ENCODE results near the gene FYN. TPM values are rescaled to one million over a fixed set of nuclear protein-coding genes. Genes with fewer than 3 reads are reported as not detected.

Gene FYN
- total RNA-seq, 1 donor, result 207 TPM

- Histone ChIP-seq H3K4me1 (ENCODE audit: insufficient read depth, low read length) (peaks cover 51% of the 10 kb centered on the region), H3K4me3 (ENCODE audit: low read length) (no peak overlapping the region)
Observed at GRCh38 chr6:111747396-111747795, 125.9 kb downstream of the FYN start.

GRCh38 chr6:111746983-111747382 is 126.3 kb downstream of the FYN start:
- Histone ChIP-seq H3K9me3 (ENCODE audit: low read depth, low read length) (no peaks in the 10 kb centered on the region), H3K4me1 (ENCODE audit: insufficient read depth, low read length) (peaks cover 51% of the 10 kb centered on the region), H3K4me3 (ENCODE audit: low read length) (no peak overlapping the region), H3K27me3 (ENCODE audit: insufficient read depth, low read length) (no peaks in the 10 kb centered on the region)

More at GRCh38 chr6:111747396-111747795, 125.9 kb downstream of the FYN start:
- Histone ChIP-seq H3K27me3 (ENCODE audit: insufficient read depth, low read length) (no peaks in the 10 kb centered on the region), H3K9me3 (ENCODE audit: low read depth, low read length) (no peaks in the 10 kb centered on the region)

GRCh38 chr6:111745636-111746035 is 127.6 kb downstream of the FYN start:
- Histone ChIP-seq H3K27me3 (ENCODE audit: insufficient read depth, low read length) (no peaks in the 10 kb centered on the region), H3K4me3 (ENCODE audit: low read length) (no peak overlapping the region), H3K9me3 (ENCODE audit: low read depth, low read length) (no peaks in the 10 kb centered on the region), H3K4me1 (ENCODE audit: insufficient read depth, low read length) (peaks cover 48% of the 10 kb centered on the region)

- Histone ChIP-seq H3K9me3 (ENCODE audit: low read depth, low read length) (no peaks in the 10 kb centered on the region), H3K4me1 (ENCODE audit: insufficient read depth, low read length) (peaks cover 48% of the 10 kb centered on the region), H3K4me3 (ENCODE audit: low read length) (no peak overlapping the region), H3K27me3 (ENCODE audit: insufficient read depth, low read length) (no peaks in the 10 kb centered on the region)
Observed at GRCh38 chr6:111745186-111745585, 128.1 kb downstream of the FYN start.

- H3K27me3 ChIP-seq (ENCODE audit: insufficient read depth, low read length), result no peaks in the 10 kb centered on the region
- no peaks in the 10 kb centered on the region for H3K9me3 ChIP-seq (ENCODE audit: low read depth, low read length)
- H3K4me1 ChIP-seq (ENCODE audit: insufficient read depth, low read length), result peaks cover 52% of the 10 kb centered on the region
- H3K4me3 ChIP-seq (ENCODE audit: low read length), result no peak overlapping the region
Observed at GRCh38 chr6:111743862-111744692, 129.2 kb downstream of the FYN start.

- H3K27me3 ChIP-seq (ENCODE audit: insufficient read depth, low read length), result no peaks in the 10 kb centered on the region
- peaks cover 56% of the 10 kb centered on the region for H3K4me1 ChIP-seq (ENCODE audit: insufficient read depth, low read length)
- no peaks in the 10 kb centered on the region for H3K9me3 ChIP-seq (ENCODE audit: low read depth, low read length)
- no peak overlapping the region for H3K4me3 ChIP-seq (ENCODE audit: low read length)
Observed at GRCh38 chr6:111743360-111743759, 129.9 kb downstream of the FYN start.

- H3K4me1 ChIP-seq (ENCODE audit: insufficient read depth, low read length), result peaks cover 57% of the 10 kb centered on the region
- no peaks in the 10 kb centered on the region for H3K9me3 ChIP-seq (ENCODE audit: low read depth, low read length)
- no peaks in the 10 kb centered on the region for H3K27me3 ChIP-seq (ENCODE audit: insufficient read depth, low read length)
- no peak overlapping the region for H3K4me3 ChIP-seq (ENCODE audit: low read length)
Observed at GRCh38 chr6:111741177-111741952, 131.9 kb downstream of the FYN start.

GRCh38 chr6:111740506-111740905 is 132.7 kb downstream of the FYN start:
- Histone ChIP-seq H3K4me1 (ENCODE audit: insufficient read depth, low read length) (peaks cover 64% of the 10 kb centered on the region), H3K27me3 (ENCODE audit: insufficient read depth, low read length) (no peaks in the 10 kb centered on the region), H3K4me3 (ENCODE audit: low read length) (no peak overlapping the region), H3K9me3 (ENCODE audit: low read depth, low read length) (no peaks in the 10 kb centered on the region)

GRCh38 chr6:111739257-111739696 is 134.0 kb downstream of the FYN start:
- Histone ChIP-seq H3K27me3 (ENCODE audit: insufficient read depth, low read length) (no peaks in the 10 kb centered on the region), H3K4me3 (ENCODE audit: low read length) (no peak overlapping the region), H3K4me1 (ENCODE audit: insufficient read depth, low read length) (peaks cover 69% of the 10 kb centered on the region), H3K9me3 (ENCODE audit: low read depth, low read length) (no peaks in the 10 kb centered on the region)

- no peaks in the 10 kb centered on the region for H3K9me3 ChIP-seq (ENCODE audit: low read depth, low read length)
- H3K4me3 ChIP-seq (ENCODE audit: low read length), result no peak overlapping the region
- H3K27me3 ChIP-seq (ENCODE audit: insufficient read depth, low read length), result no peaks in the 10 kb centered on the region
- peaks cover 71% of the 10 kb centered on the region for H3K4me1 ChIP-seq (ENCODE audit: insufficient read depth, low read length)
Observed at GRCh38 chr6:111738631-111739030, 134.6 kb downstream of the FYN start.

GRCh38 chr6:111738156-111738555 is 135.1 kb downstream of the FYN start:
- Histone ChIP-seq H3K9me3 (ENCODE audit: low read depth, low read length) (no peaks in the 10 kb centered on the region), H3K4me3 (ENCODE audit: low read length) (no peak overlapping the region), H3K27me3 (ENCODE audit: insufficient read depth, low read length) (no peaks in the 10 kb centered on the region), H3K4me1 (ENCODE audit: insufficient read depth, low read length) (peaks cover 75% of the 10 kb centered on the region)

GRCh38 chr6:111737065-111737521 is 136.2 kb downstream of the FYN start:
- H3K4me1 ChIP-seq (ENCODE audit: insufficient read depth, low read length), result peaks cover 82% of the 10 kb centered on the region
- H3K4me3 ChIP-seq (ENCODE audit: low read length), result no peak overlapping the region
- no peaks in the 10 kb centered on the region for H3K9me3 ChIP-seq (ENCODE audit: low read depth, low read length)
- H3K27me3 ChIP-seq (ENCODE audit: insufficient read depth, low read length), result no peaks in the 10 kb centered on the region

GRCh38 chr6:111736005-111736608 is 137.1 kb downstream of the FYN start:
- no peak overlapping the region for H3K4me3 ChIP-seq (ENCODE audit: low read length)
- peaks cover 86% of the 10 kb centered on the region for H3K4me1 ChIP-seq (ENCODE audit: insufficient read depth, low read length)
- H3K27me3 ChIP-seq (ENCODE audit: insufficient read depth, low read length), result no peaks in the 10 kb centered on the region
- H3K9me3 ChIP-seq (ENCODE audit: low read depth, low read length), result no peaks in the 10 kb centered on the region

- H3K27me3 ChIP-seq (ENCODE audit: insufficient read depth, low read length), result no peaks in the 10 kb centered on the region
- H3K9me3 ChIP-seq (ENCODE audit: low read depth, low read length), result no peaks in the 10 kb centered on the region
- H3K4me3 ChIP-seq (ENCODE audit: low read length), result no peak overlapping the region
- H3K4me1 ChIP-seq (ENCODE audit: insufficient read depth, low read length), result peaks cover 83% of the 10 kb centered on the region
Observed at GRCh38 chr6:111734068-111735061, 138.9 kb downstream of the FYN start.

Data from mononuclear cell (primary cell).